BLaER1 treated with 17β-estradiol and CSF1 and Interleukin-3, amounts not matched to agents 10 nM and 100 nM (cell line): ENCODE measurements around the gene KLHDC10.

Experiments used
- H3K27ac ChIP-seq, 11 experiments: shearing (Covaris generic); formaldehyde crosslinking; 2 replicates each; pipeline ENCODE4 v1.8.1; 2022
- H3K27me3 ChIP-seq, 11 experiments: shearing (Covaris generic); formaldehyde crosslinking; 2 replicates each; pipeline ENCODE4 v1.8.1; 2022
- H3K36me3 ChIP-seq, 11 experiments: shearing (Covaris generic); formaldehyde crosslinking; 2 replicates each; pipeline ENCODE4 v1.8.1; 2022
- H3K4me1 ChIP-seq, 10 experiments: shearing (Covaris generic); formaldehyde crosslinking; 2 replicates each; pipeline ENCODE4 v1.8.1; 2022
- H3K4me2 ChIP-seq, 11 experiments: shearing (Covaris generic); formaldehyde crosslinking; 2 replicates each; pipeline ENCODE4 v1.8.1; 2022
- H3K4me3 ChIP-seq, 10 experiments: shearing (Covaris generic); formaldehyde crosslinking; 2 replicates each; pipeline ENCODE4 v1.8.1; 2022
- H3K9ac ChIP-seq, 11 experiments: shearing (Covaris generic); formaldehyde crosslinking; 2 replicates each; pipeline ENCODE4 v1.8.1; 2022
- H3K9me3 ChIP-seq, 11 experiments: shearing (Covaris generic); formaldehyde crosslinking; replicated peaks in 1 of 11; 2 replicates each; pipeline ENCODE4 v1.8.1; 2022
- H4K20me1 ChIP-seq, 11 experiments: shearing (Covaris generic); formaldehyde crosslinking; 2 replicates each; pipeline ENCODE4 v1.8.1; 2022
- Cebpa-rat ChIP-seq, 11 experiments: shearing (Covaris generic); IDR thresholded peaks; 2 replicates each; pipeline ENCODE4 v1.8.1; 2022

KLHDC10 gene

DNA sequence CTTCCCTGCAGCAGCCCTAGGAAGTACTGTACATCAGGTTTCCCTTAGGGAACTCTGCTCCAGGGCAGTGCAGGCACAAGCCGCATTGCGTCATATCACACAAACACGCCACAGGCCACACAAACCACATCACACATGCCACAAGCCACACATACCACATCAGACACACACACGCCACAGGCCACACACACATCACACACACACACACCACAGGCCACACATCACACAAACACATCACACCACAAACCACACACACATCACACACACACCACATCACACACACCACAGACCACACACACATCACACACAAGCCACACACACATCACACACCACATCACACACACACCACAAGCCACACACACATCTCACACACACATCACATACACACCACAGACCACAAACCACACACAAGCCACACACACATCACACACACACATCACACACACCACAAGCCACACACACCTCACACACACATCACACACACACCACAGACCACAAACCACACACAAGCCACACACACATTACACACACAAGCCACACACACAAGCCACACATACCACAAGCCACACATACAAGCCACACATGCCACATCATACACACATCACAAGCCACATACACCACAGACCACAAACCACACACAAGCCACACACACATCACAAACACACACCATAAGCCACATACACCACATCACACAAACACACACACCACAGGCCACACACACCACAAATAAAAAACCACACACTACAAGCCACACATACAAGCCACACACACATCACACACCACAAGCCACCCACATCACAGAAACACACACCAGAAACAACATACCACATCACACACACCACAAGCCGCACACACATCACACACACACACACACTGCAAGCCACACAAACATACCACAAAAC lies 81.5 kb downstream of the KLHDC10 start:
- H3K4me3 ChIP-seq = no peak overlapping the region
- peaks cover 39 to 72% (median 68%) of the 10 kb centered on the region in 10 experiments for H3K4me1 ChIP-seq
- peaks cover 21 to 33% (median 27%) of the 10 kb centered on the region in 11 experiments for H3K27me3 ChIP-seq
- no peak overlapping the region for H3K27ac ChIP-seq
- TF ChIP-seq Cebpa-rat (IDR thresholded peaks at IDR 0.05) = peak in 7 of 11 experiments; percentile 41 to 91 (median 60); a peak in 10 of 22 replicates
- H4K20me1 ChIP-seq = peaks cover 0 to 46% (median 19%) of the 10 kb centered on the region in 11 experiments; a peak in 11 of 22 replicates
- no peak overlapping the region for H3K9ac ChIP-seq
- peak overlapping the region in 4 of 11 experiments; percentile 6 to 35 (median 15); a peak in 5 of 22 replicates for H3K4me2 ChIP-seq
- H3K9me3 ChIP-seq = peaks cover 7 to 31% (median 23%) of the 10 kb centered on the region in 11 experiments; a peak in 21 of 22 replicates
- H3K36me3 ChIP-seq = no peaks in the 10 kb centered on the region; a peak in 1 of 22 replicates

DNA sequence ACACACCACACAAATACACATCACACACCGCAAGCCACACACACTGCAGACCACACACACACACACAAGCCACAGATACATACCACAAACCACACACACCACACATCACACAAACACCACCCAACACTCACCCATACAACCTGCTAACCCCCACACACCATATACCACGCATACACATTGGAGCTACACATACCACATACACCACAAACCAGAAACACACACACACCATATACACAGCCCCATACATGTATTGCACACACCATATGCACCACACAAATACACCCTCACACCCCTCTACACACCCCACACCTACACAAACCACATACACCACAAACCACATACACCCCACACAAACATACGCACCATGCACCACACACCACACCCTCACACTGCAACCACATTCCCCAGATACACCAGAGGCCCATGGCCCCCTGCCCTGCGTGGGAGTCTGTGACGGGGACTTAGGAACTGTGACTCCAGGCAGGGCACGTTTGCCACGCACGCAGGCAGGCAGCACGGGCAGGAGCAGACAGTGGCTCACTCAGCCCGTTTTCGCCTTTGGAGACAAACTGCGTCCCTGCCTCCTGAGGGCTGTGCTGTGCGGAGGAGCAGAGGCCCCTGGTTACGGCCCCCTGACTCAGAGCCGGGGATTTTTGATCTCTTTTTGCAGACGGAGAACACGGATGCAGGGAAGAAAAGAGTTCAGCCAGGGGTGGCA lies 82.3 kb downstream of the KLHDC10 start:
- Histone ChIP-seq H3K4me3 (no peak overlapping the region), H3K27me3 (peaks cover 21 to 33% (median 27%) of the 10 kb centered on the region in 11 experiments), H3K27ac (no peak overlapping the region), H3K9ac (no peak overlapping the region), H4K20me1 (peaks cover 0 to 40% (median 19%) of the 10 kb centered on the region in 11 experiments; a peak in 11 of 22 replicates), H3K4me1 (peaks cover 36 to 64% (median 60%) of the 10 kb centered on the region in 10 experiments), H3K4me2 (peak overlapping the region in 7 of 11 experiments; percentile 10 to 71 (median 50); a peak in 11 of 22 replicates), H3K9me3 (peaks cover 7 to 31% (median 23%) of the 10 kb centered on the region in 11 experiments; a peak in 21 of 22 replicates), H3K36me3 (peaks cover 0 to 6% (median 0%) of the 10 kb centered on the region in 11 experiments; a peak in 3 of 22 replicates)
- no peak for TF ChIP-seq Cebpa-rat (IDR thresholded peaks at IDR 0.05)

DNA sequence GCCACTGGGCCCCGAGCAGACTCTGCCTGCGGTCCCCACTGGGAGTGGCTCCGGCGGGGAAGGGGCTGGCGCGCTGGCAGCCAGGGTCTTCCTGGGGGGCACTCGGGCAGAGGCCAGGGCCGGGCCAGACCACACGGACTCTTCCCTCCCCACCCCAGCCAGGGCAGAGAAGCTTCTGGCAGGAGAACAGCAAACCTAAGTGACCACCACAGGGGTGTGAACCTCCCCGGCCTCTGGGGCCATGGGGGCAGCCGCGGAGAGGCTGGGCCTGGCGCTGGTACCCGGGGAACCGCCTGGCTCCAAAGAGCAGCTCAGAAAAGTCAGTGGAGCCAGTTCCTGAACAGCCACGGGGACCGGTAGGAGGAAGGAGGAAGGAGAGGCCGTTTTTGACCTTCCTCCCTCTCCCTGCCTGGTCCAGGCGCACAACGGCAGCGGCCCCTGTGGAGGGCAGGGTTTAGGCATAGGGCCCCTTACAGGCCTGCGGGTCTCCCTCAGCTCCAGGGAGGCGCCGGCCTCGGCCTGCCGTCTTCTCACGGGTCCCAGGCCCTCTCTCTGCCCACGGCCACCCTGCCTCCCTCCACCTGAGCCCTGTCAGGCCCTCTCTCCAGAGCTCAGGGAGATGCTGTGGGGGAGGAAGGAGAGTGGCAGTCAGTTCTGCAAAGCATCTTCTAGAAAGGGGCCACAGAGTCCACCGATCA lies 83.0 kb downstream of the KLHDC10 start:
- Histone ChIP-seq H3K27me3 (peaks cover 21 to 33% (median 27%) of the 10 kb centered on the region in 11 experiments), H3K4me1 (peaks cover 29 to 57% (median 52%) of the 10 kb centered on the region in 10 experiments), H3K9me3 (peaks cover 7 to 31% (median 23%) of the 10 kb centered on the region in 11 experiments; a peak in 21 of 22 replicates), H3K4me2 (peak overlapping the region in 8 of 11 experiments; percentile 10 to 71 (median 52); a peak in 12 of 22 replicates), H4K20me1 (peaks cover 0 to 38% (median 19%) of the 10 kb centered on the region in 11 experiments; a peak in 12 of 22 replicates), H3K9ac (no peak overlapping the region), H3K36me3 (peaks cover 0 to 7% (median 0%) of the 10 kb centered on the region in 11 experiments; a peak in 3 of 22 replicates), H3K4me3 (no peak overlapping the region), H3K27ac (no peak overlapping the region)
- TF ChIP-seq Cebpa-rat (IDR thresholded peaks at IDR 0.05) = no peak

DNA sequence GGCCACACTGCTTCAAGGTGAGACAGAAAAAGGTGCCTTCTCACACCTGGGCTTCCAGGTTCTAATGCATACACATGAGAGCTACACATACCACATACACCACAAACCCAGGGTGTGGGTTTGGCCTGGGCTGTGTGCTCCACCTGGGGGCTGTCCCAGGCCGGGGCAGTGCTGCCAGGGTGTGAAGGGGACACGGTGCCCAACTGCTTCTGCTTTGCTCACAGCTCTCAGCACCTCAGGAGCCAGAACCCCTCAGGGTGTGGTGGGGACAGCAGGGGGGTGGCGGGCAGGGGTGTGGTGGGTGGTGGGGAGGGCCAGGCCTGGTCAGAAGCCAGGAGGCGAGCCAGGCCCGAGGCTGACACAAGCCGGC lies 83.8 kb downstream of the KLHDC10 start:
- Histone ChIP-seq H3K4me2 (peak overlapping the region in 8 of 11 experiments; percentile 40 to 71 (median 56); a peak in 13 of 22 replicates), H3K9ac (no peak overlapping the region)
- no peak for TF ChIP-seq Cebpa-rat (IDR thresholded peaks at IDR 0.05)

DNA sequence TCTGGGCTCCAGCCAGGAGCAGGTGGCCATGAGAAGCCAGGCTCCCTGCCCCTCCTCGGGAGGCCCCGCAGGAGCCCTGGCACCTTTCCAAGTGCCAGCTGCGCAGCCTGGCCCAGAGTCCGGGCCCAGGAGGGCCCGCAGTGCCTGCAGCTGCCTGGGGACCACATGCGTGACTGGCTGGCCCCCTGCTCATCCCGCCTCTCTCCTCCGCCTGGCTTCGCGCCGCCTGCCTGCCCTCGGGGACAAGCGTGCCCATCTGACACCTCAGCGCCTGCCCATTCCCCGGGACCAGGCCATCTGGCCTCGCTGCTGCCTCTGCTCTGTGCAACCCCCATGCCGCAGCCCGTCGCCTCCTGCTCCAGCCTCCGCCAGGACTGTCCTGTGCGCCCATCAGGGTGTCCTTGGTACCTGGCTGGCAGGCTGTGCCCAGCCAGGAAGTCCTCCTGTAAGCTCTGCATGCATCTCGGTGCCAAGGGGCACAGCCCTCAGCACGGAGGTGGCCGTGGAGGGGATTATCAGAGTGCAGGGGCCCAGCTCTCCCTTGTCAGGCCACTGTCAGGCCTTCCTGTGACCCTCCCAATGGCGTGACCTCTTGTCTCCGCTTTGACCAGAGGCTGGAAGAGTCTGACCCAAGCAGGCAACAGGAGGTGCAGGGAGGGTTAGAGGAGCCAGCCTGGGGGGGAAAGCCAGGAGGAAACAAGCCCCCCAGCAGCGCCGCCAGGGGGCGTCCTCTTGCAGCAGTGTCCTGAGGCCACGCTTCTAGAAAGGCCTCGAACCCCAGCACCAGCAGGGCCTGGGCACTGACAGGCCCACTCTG lies 84.4 kb downstream of the KLHDC10 start:
- Histone ChIP-seq H3K9me3 (peaks cover 7 to 31% (median 23%) of the 10 kb centered on the region in 11 experiments; a peak in 21 of 22 replicates), H3K9ac (no peak overlapping the region), H3K4me3 (no peak overlapping the region), H3K36me3 (peaks cover 0 to 8% (median 5%) of the 10 kb centered on the region in 11 experiments; a peak in 13 of 22 replicates), H3K4me1 (peaks cover 16 to 44% (median 39%) of the 10 kb centered on the region in 10 experiments), H4K20me1 (peaks cover 0 to 33% (median 19%) of the 10 kb centered on the region in 11 experiments; a peak in 12 of 22 replicates), H3K4me2 (peak overlapping the region in 10 of 11 experiments; percentile 24 to 71 (median 46); a peak in 17 of 22 replicates), H3K27me3 (peaks cover 21 to 33% (median 27%) of the 10 kb centered on the region in 11 experiments), H3K27ac (no peak overlapping the region)
- no peak for TF ChIP-seq Cebpa-rat (IDR thresholded peaks at IDR 0.05)

More for the DNA sequence above, 83.8 kb downstream of the KLHDC10 start:
- Histone ChIP-seq H3K4me1 (peaks cover 22 to 50% (median 45%) of the 10 kb centered on the region in 10 experiments), H3K9me3 (peaks cover 7 to 31% (median 23%) of the 10 kb centered on the region in 11 experiments; a peak in 21 of 22 replicates), H3K27me3 (peaks cover 21 to 33% (median 27%) of the 10 kb centered on the region in 11 experiments), H4K20me1 (peaks cover 0 to 33% (median 19%) of the 10 kb centered on the region in 11 experiments; a peak in 12 of 22 replicates), H3K27ac (no peak overlapping the region), H3K4me3 (no peak overlapping the region), H3K36me3 (peaks cover 0 to 7% (median 0%) of the 10 kb centered on the region in 11 experiments; a peak in 4 of 22 replicates)

DNA sequence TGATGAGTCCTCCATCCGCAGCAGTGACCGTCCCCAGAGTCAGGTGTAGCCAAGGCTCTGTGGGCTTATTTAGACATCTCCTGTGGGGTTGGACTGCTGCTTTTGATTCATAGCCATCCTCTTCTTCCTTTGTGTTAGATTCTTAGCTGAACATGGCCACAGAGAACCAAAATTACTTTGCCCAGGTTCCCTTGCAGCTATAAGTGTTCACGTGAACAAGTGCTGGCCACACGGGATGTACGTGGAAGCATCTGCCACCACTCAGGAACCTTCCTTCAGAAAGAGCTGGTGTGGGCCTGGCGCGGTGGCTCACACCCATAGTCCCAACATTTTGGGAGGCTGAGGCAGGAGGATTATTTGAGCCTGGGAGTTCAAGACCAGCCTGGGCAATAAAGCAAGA lies 85.8 kb downstream of the KLHDC10 start:
- no peak overlapping the region for H3K9ac ChIP-seq
- H3K9me3 ChIP-seq = peaks cover 7 to 24% (median 17%) of the 10 kb centered on the region in 11 experiments; a peak in 21 of 22 replicates
- H3K4me2 ChIP-seq = no peak overlapping the region
- H3K27me3 ChIP-seq = peaks cover 21 to 33% (median 27%) of the 10 kb centered on the region in 11 experiments
- H3K4me1 ChIP-seq = peaks cover 4 to 30% (median 26%) of the 10 kb centered on the region in 10 experiments; a peak in 17 of 20 replicates
- H4K20me1 ChIP-seq = peaks cover 0 to 33% (median 19%) of the 10 kb centered on the region in 11 experiments; a peak in 12 of 22 replicates
- TF ChIP-seq Cebpa-rat (IDR thresholded peaks at IDR 0.05) = no peak
- H3K4me3 ChIP-seq = no peak overlapping the region
- H3K36me3 ChIP-seq = peaks cover 9 to 21% (median 17%) of the 10 kb centered on the region in 11 experiments
- no peak overlapping the region for H3K27ac ChIP-seq

DNA sequence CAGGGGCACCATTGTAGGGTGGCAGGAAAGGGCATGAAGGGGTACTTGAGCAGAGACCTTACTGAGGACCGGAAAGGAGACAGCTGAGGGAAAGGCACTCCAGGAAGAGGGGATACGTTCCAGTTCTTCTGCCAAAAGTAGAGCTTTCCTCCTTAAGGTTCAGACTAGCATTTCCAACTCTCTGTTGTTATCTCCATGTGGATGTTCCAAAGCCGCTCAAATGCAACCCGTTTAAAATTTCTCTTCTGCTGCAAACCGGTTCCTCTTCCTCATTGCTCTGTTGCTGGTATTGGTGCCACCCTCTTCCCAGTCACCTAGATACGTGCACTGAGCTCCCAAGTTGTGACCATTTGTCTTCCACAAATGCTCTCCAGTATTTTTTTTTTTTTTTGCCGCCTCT lies 87.4 kb downstream of the KLHDC10 start:
- Histone ChIP-seq H3K4me2 (no peak overlapping the region), H3K36me3 (peaks cover 16 to 37% (median 30%) of the 10 kb centered on the region in 11 experiments), H4K20me1 (peaks cover 0 to 32% (median 18%) of the 10 kb centered on the region in 11 experiments; a peak in 12 of 22 replicates), H3K9ac (no peak overlapping the region), H3K27ac (no peak overlapping the region), H3K9me3 (peaks cover 6 to 24% (median 11%) of the 10 kb centered on the region in 11 experiments; a peak in 21 of 22 replicates), H3K4me1 (peaks cover 4 to 24% (median 22%) of the 10 kb centered on the region in 10 experiments; a peak in 17 of 20 replicates), H3K4me3 (no peak overlapping the region), H3K27me3 (peaks cover 21 to 30% (median 25%) of the 10 kb centered on the region in 11 experiments)
- no peak for TF ChIP-seq Cebpa-rat (IDR thresholded peaks at IDR 0.05)
